Endometrial microvascular endothelial cells (primary cell): ENCODE measurements around the gene NAGPA. TPM values are rescaled to one million over a fixed set of nuclear protein-coding genes. Genes with fewer than 3 reads are reported as not detected.
"Not testable (repeated sequence)": the region's sequence is repeated elsewhere in the genome, so short reads cannot be mapped to it uniquely, and the experiment has no call there.

Experiments
- in situ Hi-C: cut with HindIII; loops from 2 replicates; pipeline ENCODE4 v1.10.0; 2017; ENCODE audit warnings: low sequenced_read_pairs, low pct_unique_long_range_greater_than_20kb; ENCODE audit errors: inconsistent ontology term
- total RNA-seq: library from RNA; depleted of rRNA; stranded (reverse); fragments of >200 nt; gene quantifications from one replicate; pipeline ENCODE4 v1.2.3, GENCODE V29; 2015; ENCODE audit errors: inconsistent ontology term

Gene NAGPA, protein sequence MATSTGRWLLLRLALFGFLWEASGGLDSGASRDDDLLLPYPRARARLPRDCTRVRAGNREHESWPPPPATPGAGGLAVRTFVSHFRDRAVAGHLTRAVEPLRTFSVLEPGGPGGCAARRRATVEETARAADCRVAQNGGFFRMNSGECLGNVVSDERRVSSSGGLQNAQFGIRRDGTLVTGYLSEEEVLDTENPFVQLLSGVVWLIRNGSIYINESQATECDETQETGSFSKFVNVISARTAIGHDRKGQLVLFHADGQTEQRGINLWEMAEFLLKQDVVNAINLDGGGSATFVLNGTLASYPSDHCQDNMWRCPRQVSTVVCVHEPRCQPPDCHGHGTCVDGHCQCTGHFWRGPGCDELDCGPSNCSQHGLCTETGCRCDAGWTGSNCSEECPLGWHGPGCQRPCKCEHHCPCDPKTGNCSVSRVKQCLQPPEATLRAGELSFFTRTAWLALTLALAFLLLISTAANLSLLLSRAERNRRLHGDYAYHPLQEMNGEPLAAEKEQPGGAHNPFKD
- total RNA-seq: 40.3 TPM

DNA sequence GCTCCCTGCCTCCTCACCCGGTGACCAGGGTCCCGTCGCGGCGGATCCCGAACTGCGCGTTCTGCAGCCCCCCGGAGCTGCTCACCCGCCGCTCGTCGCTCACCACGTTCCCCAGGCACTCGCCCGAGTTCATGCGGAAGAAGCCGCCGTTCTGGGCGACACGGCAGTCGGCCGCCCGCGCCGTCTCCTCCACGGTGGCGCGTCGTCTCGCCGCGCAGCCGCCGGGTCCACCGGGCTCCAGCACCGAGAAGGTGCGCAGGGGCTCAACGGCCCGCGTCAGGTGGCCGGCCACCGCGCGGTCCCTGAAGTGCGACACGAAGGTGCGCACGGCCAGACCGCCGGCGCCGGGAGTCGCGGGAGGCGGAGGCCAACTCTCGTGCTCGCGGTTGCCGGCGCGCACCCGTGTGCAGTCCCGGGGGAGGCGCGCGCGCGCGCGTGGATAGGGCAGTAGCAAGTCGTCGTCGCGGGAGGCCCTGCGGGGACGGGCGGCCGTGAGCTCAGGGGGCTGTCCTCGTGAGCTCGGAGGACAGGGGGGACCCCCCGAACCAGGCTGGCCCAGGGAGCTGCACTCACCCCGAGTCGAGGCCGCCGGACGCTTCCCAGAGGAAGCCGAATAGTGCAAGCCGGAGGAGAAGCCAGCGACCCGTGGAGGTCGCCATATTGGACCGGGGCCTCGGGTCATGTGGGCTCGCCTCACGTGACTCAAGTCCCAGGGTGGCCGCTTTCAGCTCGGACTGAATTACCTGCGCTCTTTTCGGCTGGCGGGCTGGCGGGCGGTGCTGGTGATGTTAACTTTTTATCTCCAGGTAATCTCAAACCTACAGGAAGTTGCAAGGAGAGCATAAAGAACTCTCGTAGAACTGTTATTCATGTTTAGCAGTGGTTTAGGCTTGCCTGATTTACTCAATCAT lies at the start of gene NAGPA:
NAGPA (minus strand) TSS at position 680 of the 911 bp plus-strand sequence; CDS start at position 659, 21 bp downstream.
- in situ Hi-C loops: no loop called here

GRCh38 chr16:5080996-5081395 lies 47.3 kb upstream of the NAGPA start:
- in situ Hi-C loops: not testable (repeated sequence)

DNA sequence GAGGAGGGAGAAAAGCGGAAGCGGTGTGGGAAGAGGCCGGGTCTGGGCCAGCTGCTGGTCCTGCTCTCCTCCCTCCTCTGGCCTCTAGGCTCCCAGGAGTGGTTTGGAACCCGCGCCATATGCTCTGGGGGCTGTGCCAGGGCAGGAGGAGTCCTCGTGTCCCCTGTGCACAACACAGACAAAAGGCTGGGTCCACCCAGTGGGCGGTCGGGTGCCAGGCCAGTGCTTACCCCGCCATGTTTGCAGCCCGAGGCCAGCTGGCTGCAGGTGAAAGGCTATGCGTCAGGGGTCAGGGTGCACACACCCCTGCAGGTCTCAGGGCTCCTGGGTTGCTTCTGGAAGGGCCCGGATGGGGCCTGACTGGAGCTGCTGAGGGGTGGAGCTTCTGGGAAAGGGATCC lies 46.7 kb upstream of the NAGPA start:
- in situ Hi-C loops: not testable (repeated sequence)

DNA sequence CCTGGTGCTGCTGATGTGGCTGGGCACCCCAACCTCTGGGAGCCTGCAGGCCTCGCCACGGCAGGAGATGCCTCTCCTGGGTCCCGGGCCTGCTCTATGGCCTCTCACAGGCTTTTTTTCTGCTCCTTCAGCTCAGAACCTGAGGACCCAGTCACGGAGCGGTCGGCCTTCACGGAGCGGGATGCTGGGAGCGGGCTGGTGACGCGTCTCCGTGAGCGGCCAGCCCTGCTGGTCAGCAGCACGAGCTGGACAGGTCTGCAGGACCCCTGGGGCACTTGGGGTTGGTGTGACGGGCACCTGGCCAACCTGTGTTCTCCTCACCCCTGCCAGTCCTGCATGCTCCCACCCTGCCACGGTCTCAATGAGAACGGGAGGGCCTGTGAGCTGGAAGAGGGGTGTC lies 44.9 kb upstream of the NAGPA start:
- in situ Hi-C loops: no loop called here

DNA sequence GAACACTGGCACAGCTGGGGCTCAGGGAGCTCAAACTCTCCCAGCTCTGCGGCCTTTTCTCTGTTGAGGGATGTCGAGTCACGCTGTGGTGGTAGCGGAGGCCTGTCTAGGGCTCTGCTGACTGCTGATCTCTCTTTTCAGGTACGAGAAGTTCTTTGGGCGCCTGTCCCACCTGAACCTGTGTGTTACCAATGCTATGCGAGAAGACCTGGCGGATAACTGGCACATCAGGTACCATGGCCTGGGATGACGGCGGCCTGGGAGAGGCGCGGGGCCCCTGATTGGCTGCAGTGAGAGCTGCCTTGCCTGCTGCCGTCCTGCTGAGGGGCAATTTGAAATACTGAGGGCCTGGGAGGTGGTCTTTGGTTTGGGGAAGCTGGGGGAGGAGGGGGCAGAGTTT lies 43.6 kb upstream of the NAGPA start:
- in situ Hi-C loops: no loop called here

DNA sequence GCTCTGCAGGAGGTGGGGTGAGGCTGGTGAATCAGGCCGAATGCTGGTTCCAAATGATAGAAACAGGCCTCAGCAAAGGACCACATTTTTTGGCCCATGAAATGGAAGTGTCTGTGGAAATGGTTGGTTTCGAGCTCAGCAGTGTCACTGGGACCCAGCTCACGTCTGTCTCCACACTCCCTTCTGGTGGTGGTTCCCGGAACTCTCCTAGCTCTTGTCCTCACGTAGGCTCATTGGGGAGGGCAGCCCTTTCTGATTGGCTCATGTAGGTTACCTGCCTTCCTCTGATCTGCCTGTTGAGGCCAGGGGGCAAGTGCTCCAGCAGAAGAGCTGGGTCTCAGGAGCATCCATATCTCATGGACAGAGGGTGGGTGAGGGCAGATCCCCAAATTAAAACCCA lies 41.9 kb upstream of the NAGPA start:
- in situ Hi-C loops: no loop called here

GRCh38 chr16:5073771-5074170 lies 40.0 kb upstream of the NAGPA start:
- in situ Hi-C loops: not testable (repeated sequence)

DNA sequence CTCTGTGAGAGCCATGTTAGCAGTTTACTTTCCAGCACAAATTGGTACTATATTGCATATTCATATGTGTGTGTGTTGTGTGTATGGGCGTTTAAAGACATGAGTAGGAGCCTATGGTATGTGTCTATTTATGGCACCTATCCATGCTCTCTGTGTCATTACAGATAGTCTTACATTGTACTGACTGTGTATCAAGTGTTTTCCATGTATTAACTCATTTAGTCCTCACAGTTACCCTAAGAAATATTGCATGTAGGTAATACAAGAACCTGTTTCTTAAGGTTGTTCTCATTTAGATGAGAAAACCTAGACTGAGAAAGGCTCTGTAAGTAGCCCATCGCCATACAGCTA lies 39.5 kb upstream of the NAGPA start:
- in situ Hi-C loops: no loop called here

GRCh38 chr16:5072334-5073278 lies 38.9 kb upstream of the NAGPA start:
- in situ Hi-C loops: no loop called here

DNA sequence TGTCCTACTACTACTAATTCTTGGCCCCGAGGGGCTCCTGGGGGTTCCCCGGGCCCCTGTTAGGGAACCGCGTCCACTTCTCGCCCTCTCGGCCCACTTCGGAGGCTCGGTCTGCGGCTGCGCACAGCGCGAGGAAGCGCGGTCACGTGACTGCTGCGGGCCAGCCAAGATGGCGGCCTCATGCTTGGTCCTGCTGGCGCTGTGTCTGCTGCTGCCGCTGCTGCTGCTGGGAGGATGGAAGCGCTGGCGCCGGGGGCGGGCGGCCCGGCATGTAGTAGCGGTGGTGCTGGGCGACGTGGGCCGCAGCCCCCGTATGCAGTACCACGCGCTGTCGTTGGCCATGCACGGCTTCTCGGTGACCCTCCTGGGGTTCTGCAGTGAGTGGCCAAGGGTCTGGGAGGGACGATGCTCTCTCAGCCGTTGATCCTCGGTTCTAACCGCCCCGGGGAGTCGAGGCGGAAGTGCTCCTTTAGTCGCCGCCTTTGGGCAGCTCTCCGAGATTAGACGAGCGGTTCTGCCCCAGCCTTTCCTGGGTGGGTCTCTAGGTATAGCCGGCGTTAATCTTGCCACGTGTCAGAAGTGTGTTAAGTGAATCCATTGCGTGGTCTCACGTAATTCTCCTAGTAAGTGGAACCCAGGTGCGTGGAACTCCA lies 38.1 kb upstream of the NAGPA start, which contains the start of gene ALG1:
ALG1 (plus strand) TSS at position 163 of the 653 bp plus-strand sequence; CDS start at position 170, 7 bp downstream.
- in situ Hi-C loops: no loop called here

DNA sequence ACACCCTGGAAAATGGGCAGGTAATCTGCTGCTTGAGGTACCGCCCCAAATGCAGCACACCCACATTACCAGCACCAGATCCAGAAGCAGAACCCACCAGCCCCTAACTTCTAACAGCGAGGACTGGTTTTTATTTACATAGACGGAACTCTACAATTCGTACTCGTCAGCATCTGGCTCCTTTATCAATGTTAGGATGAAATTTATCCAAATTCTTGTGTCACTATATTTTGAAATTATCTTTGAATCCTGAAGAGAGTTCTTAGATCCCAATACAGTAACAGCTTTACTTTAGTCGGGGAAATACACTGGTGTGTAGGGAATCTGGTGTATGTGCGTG lies 37.6 kb upstream of the NAGPA start:
- in situ Hi-C loops: no loop called here

GRCh38 chr16:5070431-5071186 lies 36.9 kb upstream of the NAGPA start:
- in situ Hi-C loops: no loop called here

GRCh38 chr16:5069854-5070253 lies 36.1 kb upstream of the NAGPA start:
- in situ Hi-C loops: no loop called here

DNA sequence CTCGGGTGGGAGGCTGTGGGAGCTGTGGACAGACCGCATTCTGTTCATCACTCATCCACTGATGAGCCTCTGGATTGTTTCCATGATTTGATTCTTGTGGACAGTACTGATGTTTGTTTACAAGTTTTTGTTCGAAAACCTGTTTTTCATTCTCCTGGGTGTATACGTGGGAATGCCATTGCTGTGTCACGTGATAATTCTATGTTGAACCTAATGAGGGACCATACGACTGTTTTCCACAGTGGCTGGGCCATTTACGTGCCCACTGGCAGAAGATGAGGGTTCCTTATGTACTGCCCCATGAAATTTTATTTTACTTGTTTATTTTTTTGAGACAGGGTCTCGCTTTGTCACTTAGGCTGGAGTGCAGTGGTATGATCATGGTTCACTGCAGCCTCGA lies 35.3 kb upstream of the NAGPA start:
- in situ Hi-C loops: no loop called here

DNA sequence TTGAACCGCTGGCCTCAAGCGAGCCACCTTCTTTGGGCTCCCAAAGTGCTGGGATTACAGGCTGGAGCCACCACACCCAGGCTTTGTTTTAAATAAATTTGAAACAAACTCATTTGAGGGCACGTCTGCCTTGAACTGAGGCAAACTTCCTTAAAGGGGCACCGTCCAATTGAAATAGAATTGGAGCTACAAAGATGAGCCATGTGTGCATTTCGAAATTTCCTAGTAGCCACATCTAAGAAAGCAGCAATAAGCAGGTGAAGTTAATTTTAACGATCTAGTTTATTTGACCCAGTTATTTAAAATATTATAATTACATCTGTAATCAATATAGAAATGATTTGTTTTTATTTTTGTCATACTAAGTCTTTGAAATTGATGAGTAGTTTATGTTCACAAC lies 32.8 kb upstream of the NAGPA start:
- in situ Hi-C loops: no loop called here

DNA sequence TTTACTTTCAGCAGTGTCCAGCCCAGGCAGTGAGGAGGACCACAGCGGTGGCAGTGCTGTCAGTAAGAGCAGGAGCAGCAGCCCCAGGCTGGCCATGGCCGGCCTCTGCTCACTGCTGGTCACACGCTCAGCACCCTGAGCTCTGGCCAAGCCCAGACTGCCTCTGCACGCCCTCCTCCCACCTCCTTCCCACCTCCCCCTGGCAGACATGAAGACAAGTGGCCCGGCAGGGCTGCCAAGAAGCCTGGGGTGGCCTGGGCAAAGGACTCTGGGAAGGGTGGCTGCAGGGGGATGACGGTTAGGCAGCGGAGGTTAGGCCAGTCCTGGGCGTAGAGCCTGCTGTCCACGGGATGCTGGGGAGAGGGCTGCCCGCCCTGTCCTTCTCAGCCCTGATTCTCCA lies 32.1 kb upstream of the NAGPA start, which contains the start of gene C16orf89:
C16orf89 (minus strand) TSS at position 144 of the 400 bp plus-strand sequence; CDS start at position 96, 48 bp downstream.
- in situ Hi-C loops: no loop called here

- in situ Hi-C loops: no loop called here
Measured at GRCh38 chr16:5065326-5065725, 31.6 kb upstream of the NAGPA start.
